Neural progenitor cell (in vitro differentiated cells): ENCODE measurements around the gene KCNJ9. TPM values are rescaled to one million over a fixed set of nuclear protein-coding genes. Genes with fewer than 3 reads are reported as not detected.

Experiments
- DNase-seq: peaks from one replicate; pipeline ENCODE4 v3.0.0-alpha.2; 2016; ENCODE audit warnings: low spot score
- H2AFZ ChIP-seq: fragments of 200-600 bp; sonication (generic); replicated peaks from 2 replicates; pipeline ENCODE4 v1.6.1; 2016; ENCODE audit warnings: antibody characterized with exemption
- H3F3A ChIP-seq: fragments of 200-600 bp; sonication (generic); 2 replicates; pipeline ENCODE4 v1.6.1; 2016; ENCODE audit warnings: antibody characterized with exemption, low read depth
- H3K27ac ChIP-seq: fragments of 200-600 bp; sonication (generic); 2 replicates; pipeline ENCODE4 v1.5.1; 2016; ENCODE audit warnings: mild to moderate bottlenecking
- H3K27me3 ChIP-seq: fragments of 200-600 bp; sonication (generic); 2 replicates; pipeline ENCODE4 v1.6.1; 2016; ENCODE audit warnings: mild to moderate bottlenecking, moderate library complexity
- H3K36me3 ChIP-seq: fragments of 200-600 bp; sonication (generic); 2 replicates; pipeline ENCODE4 v1.5.1; 2016
- H3K4me1 ChIP-seq: fragments of 200-600 bp; sonication (generic); 2 replicates; pipeline ENCODE4 v1.6.1; 2016; ENCODE audit warnings: mixed run types
- H3K4me2 ChIP-seq: fragments of 200-600 bp; sonication (generic); 2 replicates; pipeline ENCODE4 v1.6.1; 2016
- H3K4me3 ChIP-seq: fragments of 200-600 bp; sonication (generic); 2 replicates; pipeline ENCODE4 v1.5.1; 2016
- H3K79me2 ChIP-seq: fragments of 200-600 bp; sonication (generic); 2 replicates; pipeline ENCODE4 v1.6.1; 2016; ENCODE audit warnings: low read depth
- H3K9ac ChIP-seq: fragments of 200-600 bp; sonication (generic); 2 replicates; pipeline ENCODE4 v1.6.1; 2016
- H3K9me3 ChIP-seq: fragments of 200-600 bp; sonication (generic); 2 replicates; pipeline ENCODE4 v1.5.1; 2016; ENCODE audit warnings: low read depth
- H4K20me1 ChIP-seq: fragments of 200-600 bp; sonication (generic); 2 replicates; pipeline ENCODE4 v1.6.1; 2016; ENCODE audit warnings: low read depth
- H3K27ac Mint-ChIP-seq: 3 replicates; pipeline ENCODE4 v1.8.0; 2021; ENCODE audit warnings: mixed read lengths
- H3K27me3 Mint-ChIP-seq: 2 replicates; pipeline ENCODE4 v1.8.0; 2022; ENCODE audit warnings: low read depth, mild to moderate bottlenecking, inconsistent platforms, moderate library complexity, mixed read lengths; ENCODE audit not compliant: insufficient read depth
- H3K36me3 Mint-ChIP-seq: 3 replicates; pipeline ENCODE4 v1.8.0; 2021; ENCODE audit warnings: mixed read lengths
- H3K4me1 Mint-ChIP-seq: 3 replicates; pipeline ENCODE4 v1.8.0; 2021; ENCODE audit warnings: mixed read lengths
- H3K4me3 Mint-ChIP-seq: 3 replicates; pipeline ENCODE4 v1.8.0; 2021; ENCODE audit warnings: mild to moderate bottlenecking, moderate library complexity, mixed read lengths
- H3K9me3 Mint-ChIP-seq: 3 replicates; pipeline ENCODE4 v1.8.0; 2020; ENCODE audit warnings: mixed read lengths
- CTCF ChIP-seq: fragments of 200-600 bp; sonication (generic); IDR thresholded peaks from 2 replicates; pipeline ENCODE4 v1.5.1; 2017; ENCODE audit warnings: antibody characterized with exemption, mild to moderate bottlenecking
- EZH2 ChIP-seq: fragments of 200-600 bp; sonication (generic); IDR thresholded peaks from 2 replicates; pipeline ENCODE4 v1.6.1; 2017; ENCODE audit warnings: antibody characterized with exemption, mild to moderate bottlenecking, moderate library complexity
- EZH2phosphoT487 ChIP-seq: fragments of 200-600 bp; sonication (generic); IDR thresholded peaks from 2 replicates; pipeline ENCODE4 v1.6.1; 2017; ENCODE audit warnings: antibody characterized with exemption
- total RNA-seq: library from RNA; depleted of rRNA; stranded (reverse); fragments of >200 nt; gene quantifications from 2 replicates; pipeline ENCODE4 v1.2.3, GENCODE V29; 2015; ENCODE audit warnings: low replicate concordance

The KCNJ9 gene
- 0.09 TPM in 2 replicates for total RNA-seq

DNA sequence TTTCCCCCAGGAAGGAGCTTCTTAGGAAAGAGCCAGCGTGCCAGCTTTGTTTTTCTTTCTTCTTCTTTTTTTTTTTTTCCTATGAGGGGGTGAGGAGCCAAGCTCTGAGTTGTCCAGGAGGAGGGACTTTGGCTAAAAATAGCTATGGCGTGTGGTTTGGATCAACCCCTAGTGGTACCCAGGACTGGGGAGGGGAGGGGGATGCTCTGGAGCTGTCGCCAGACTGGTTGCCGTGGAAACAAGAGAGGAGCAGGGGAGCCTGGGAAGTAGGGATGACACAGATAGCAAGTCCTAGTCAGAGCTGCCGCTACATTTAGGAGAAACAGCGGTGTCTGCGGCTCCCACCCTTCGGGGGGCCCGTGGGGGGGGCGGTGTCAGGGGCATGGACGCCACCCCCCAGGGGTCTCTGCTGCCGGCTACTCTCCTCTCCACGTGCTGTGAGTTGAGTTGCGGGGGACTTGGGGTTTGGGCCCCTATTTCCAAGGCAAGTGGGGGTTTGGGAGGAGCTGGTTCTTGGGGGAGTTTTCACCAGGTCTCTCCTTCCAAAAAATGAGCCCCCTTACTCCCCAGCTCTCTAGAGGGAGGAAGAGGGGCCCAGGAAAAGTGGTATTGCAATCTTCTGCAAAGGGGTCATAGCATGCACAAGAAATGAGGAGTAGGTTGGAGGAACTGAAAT is at the start of gene KCNJ9:
TSS of gene KCNJ9 (plus strand) at position 278 of the 676 bp plus-strand sequence. CDS start 2,493 bp downstream, outside the sequence.
- Histone ChIP-seq H3K4me2 (no peak within 1 kb of the TSS), H3K4me3 (no peak within 1 kb of the TSS), H3K27me3 (peaks cover 82% of the 10 kb centered on the region), H3F3A (no peaks in the 10 kb centered on the region), H3K9ac (no peak within 1 kb of the TSS), H3K36me3 (no peaks in the 10 kb centered on the region), H4K20me1 (no peaks in the 10 kb centered on the region), H3K79me2 (no peaks in the 10 kb centered on the region), H2AFZ (no peak within 1 kb of the TSS), H3K27ac (no peak within 1 kb of the TSS), H3K4me1 (no peaks in the 10 kb centered on the region), H3K9me3 (no peaks in the 10 kb centered on the region)
- DNase-seq, result peak; percentile 82
- Mint-ChIP-seq H3K27me3 (peaks cover 33% of the 10 kb centered on the region), H3K27ac (no peak within 1 kb of the TSS), H3K9me3 (peaks cover 2% of the 10 kb centered on the region), H3K4me3 (peak within 1 kb of the TSS; percentile 74), H3K4me1 (peaks cover 28% of the 10 kb centered on the region), H3K36me3 (no peaks in the 10 kb centered on the region)
- TF ChIP-seq CTCF, result no peak
- no peak for TF ChIP-seq EZH2
- TF ChIP-seq EZH2phosphoT487, result no peak

DNA sequence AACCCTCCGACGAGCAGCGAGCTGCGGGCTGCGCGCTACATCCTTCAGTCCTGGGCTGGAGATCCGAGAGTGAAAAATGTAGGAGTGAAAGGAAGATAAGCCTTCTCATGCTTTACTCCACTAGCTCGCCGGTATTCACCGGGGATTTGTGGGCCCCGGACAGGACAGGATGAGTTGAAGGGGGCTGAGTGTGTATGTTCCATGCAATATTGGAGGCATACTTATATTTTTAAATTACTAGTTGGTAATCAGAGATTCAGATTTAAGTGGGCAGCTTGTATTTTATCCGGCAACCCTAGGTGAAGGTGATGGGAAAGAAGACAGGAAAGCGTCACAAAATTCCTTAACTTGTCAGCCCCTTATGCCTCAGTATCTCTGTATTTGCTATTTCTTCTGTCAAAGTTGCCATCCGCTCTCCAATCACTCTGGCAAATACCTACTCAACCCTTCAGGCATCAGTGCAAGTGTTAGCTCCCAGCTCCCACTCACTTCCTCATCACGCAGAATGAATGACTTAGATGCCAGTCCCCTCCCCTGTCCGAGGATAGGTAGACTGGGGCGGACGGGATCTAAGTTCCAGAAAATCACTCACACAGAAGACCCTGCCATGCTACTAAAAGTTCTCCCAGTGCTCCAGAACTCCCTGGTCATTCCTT is 49.0 kb upstream of the KCNJ9 start:
- Histone ChIP-seq H3K79me2 (peaks cover 20% of the 10 kb centered on the region), H3K4me3 (peak overlapping the region; percentile 91), H3K9me3 (no peaks in the 10 kb centered on the region), H2AFZ (peak overlapping the region; percentile 94), H3K27ac (no peak overlapping the region), H3K36me3 (no peaks in the 10 kb centered on the region), H3F3A (peaks cover 21% of the 10 kb centered on the region), H3K4me2 (peak overlapping the region; percentile 94), H4K20me1 (peaks cover 9% of the 10 kb centered on the region), H3K4me1 (peaks cover 19% of the 10 kb centered on the region), H3K27me3 (peaks cover 22% of the 10 kb centered on the region), H3K9ac (peak overlapping the region; percentile 43)
- no peaks in the 10 kb centered on the region for H3K9me3 Mint-ChIP-seq
- DNase-seq, result peak; percentile 36
- TF ChIP-seq EZH2 (no peak), CTCF (no peak), EZH2phosphoT487 (no peak)
- H3K27me3 Mint-ChIP-seq, result peaks cover 3% of the 10 kb centered on the region
- peak overlapping the region; percentile 98 for H3K4me3 Mint-ChIP-seq
- peak overlapping the region; percentile 89 for H3K27ac Mint-ChIP-seq
- H3K36me3 Mint-ChIP-seq, result no peaks in the 10 kb centered on the region
- H3K4me1 Mint-ChIP-seq, result peaks cover 17% of the 10 kb centered on the region

GRCh38 chr1:160040476-160040875 is 40.9 kb upstream of the KCNJ9 start:
- Mint-ChIP-seq H3K4me1 (no peaks in the 10 kb centered on the region), H3K9me3 (no peaks in the 10 kb centered on the region), H3K27me3 (peaks cover 4% of the 10 kb centered on the region), H3K36me3 (no peaks in the 10 kb centered on the region), H3K4me3 (no peak overlapping the region), H3K27ac (no peak overlapping the region)
- no peaks in the 10 kb centered on the region for H3K79me2 ChIP-seq
- H3K4me2 ChIP-seq, result no peak overlapping the region
- H4K20me1 ChIP-seq, result no peaks in the 10 kb centered on the region
- H3K27ac ChIP-seq, result no peak overlapping the region
- DNase-seq, result no peak
- H3F3A ChIP-seq, result peaks cover 5% of the 10 kb centered on the region
- no peak overlapping the region for H2AFZ ChIP-seq
- H3K36me3 ChIP-seq, result no peaks in the 10 kb centered on the region
- H3K4me1 ChIP-seq, result no peaks in the 10 kb centered on the region
- peaks cover 4% of the 10 kb centered on the region for H3K27me3 ChIP-seq
- H3K4me3 ChIP-seq, result no peak overlapping the region
- no peak overlapping the region for H3K9ac ChIP-seq
- H3K9me3 ChIP-seq, result no peaks in the 10 kb centered on the region
- TF ChIP-seq CTCF (no peak), EZH2 (no peak), EZH2phosphoT487 (no peak)
